ENCODE measurements around the gene DSCAM. TPM values are rescaled to one million over a fixed set of nuclear protein-coding genes. Genes with fewer than 3 reads are reported as not detected.

DSCAM gene
- total and polyA plus RNA-seq, 2 experiments from 2014 or later, result not detected

DNA sequence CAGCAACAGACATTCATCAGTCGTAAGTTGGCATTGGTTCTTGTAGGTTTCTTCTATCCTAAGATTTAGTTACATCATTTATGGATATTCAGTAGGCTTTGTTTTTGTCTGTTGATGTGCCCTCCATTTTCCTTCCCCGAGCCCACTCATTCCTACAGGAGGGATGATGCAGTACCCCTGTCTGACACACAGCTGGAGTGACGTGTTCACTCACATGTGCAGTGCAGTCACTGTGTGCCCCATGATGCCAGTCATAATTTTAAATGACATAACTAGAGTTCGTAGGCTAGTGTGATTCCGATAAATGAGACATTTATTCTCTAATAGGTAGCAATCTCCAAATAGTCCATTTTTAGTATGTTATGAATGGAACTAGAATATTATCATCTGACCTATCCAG is 438.4 kb downstream of the DSCAM start:
- Histone ChIP-seq H3F3A (ENCODE audit: insufficient read depth) (no peaks in the 10 kb centered on the region), H3K9me2 (ENCODE audit: insufficient read depth) (no peaks in the 10 kb centered on the region), H3K9ac (no peak overlapping the region), H3K36me3 (ENCODE audit: low read depth) (no peaks in the 10 kb centered on the region), H2AFZ (no peak overlapping the region), H3K79me2 (ENCODE audit: insufficient read depth) (no peaks in the 10 kb centered on the region), H3K9me3 (ENCODE audit: low read depth) (no peaks in the 10 kb centered on the region), H3K27me3 (replicated peaks; ENCODE audit: insufficient read depth) (no peaks in the 10 kb centered on the region), H4K20me1 (ENCODE audit: insufficient read depth) (no peaks in the 10 kb centered on the region), H3K4me2 (ENCODE audit: unreplicated experiment) (no peak overlapping the region), H3K4me3 (no peak overlapping the region), H3K4me1 (ENCODE audit: insufficient read depth) (no peaks in the 10 kb centered on the region), H3K27ac (no peak overlapping the region)
- no peak for TF ChIP-seq EZH2 (IDR thresholded peaks at IDR 0.05; ENCODE audit: insufficient read depth, poor library complexity, severe bottlenecking)
- no peak for TF ChIP-seq EZH2phosphoT487 (IDR thresholded peaks at IDR 0.05; ENCODE audit: insufficient read depth, low read depth)
- no peak for DNase-seq
- in situ Hi-C loops (cut with MboI), result no loop called here
- WGBS, 2 experiments (ENCODE audit: low coverage in 1 of 2, low lambda C conversion rate in 2 of 2, missing lambda C conversion rate in 2 of 2), result 27 to 35% methylated on average over 5 of the region's 5 CpGs

GRCh38 chr21:40404396-40404800 is 442.6 kb downstream of the DSCAM start:
- no peaks in the 10 kb centered on the region for H3K4me1 ChIP-seq (ENCODE audit: insufficient read depth)
- no peak overlapping the region for H3K4me2 ChIP-seq (ENCODE audit: unreplicated experiment)
- H3F3A ChIP-seq (ENCODE audit: insufficient read depth), result no peaks in the 10 kb centered on the region
- no peaks in the 10 kb centered on the region for H3K9me3 ChIP-seq (ENCODE audit: low read depth)
- 8 to 10% methylated on average over 3 of the region's 3 CpGs for WGBS, 2 experiments (ENCODE audit: low coverage in 1 of 2, low lambda C conversion rate in 2 of 2, missing lambda C conversion rate in 2 of 2)
- in situ Hi-C loops (cut with MboI), result no loop called here
- no peak overlapping the region for H3K27ac ChIP-seq
- no peaks in the 10 kb centered on the region for H3K27me3 ChIP-seq (replicated peaks; ENCODE audit: insufficient read depth)
- H3K9ac ChIP-seq, result no peak overlapping the region
- no peaks in the 10 kb centered on the region for H3K9me2 ChIP-seq (ENCODE audit: insufficient read depth)
- H3K36me3 ChIP-seq (ENCODE audit: low read depth), result no peaks in the 10 kb centered on the region
- H4K20me1 ChIP-seq (ENCODE audit: insufficient read depth), result no peaks in the 10 kb centered on the region
- DNase-seq, result no peak
- TF ChIP-seq EZH2 (IDR thresholded peaks at IDR 0.05; ENCODE audit: insufficient read depth, poor library complexity, severe bottlenecking) (no peak), EZH2phosphoT487 (IDR thresholded peaks at IDR 0.05; ENCODE audit: insufficient read depth, low read depth) (no peak)
- no peak overlapping the region for H2AFZ ChIP-seq
- H3K4me3 ChIP-seq, result no peak overlapping the region
- H3K79me2 ChIP-seq (ENCODE audit: insufficient read depth), result no peaks in the 10 kb centered on the region

GRCh38 chr21:40402884-40403582 is 443.9 kb downstream of the DSCAM start:
- Histone ChIP-seq H3K4me2 (ENCODE audit: unreplicated experiment) (no peak overlapping the region), H3K27me3 (replicated peaks; ENCODE audit: insufficient read depth) (no peaks in the 10 kb centered on the region), H3K9ac (no peak overlapping the region), H3K4me3 (no peak overlapping the region), H4K20me1 (ENCODE audit: insufficient read depth) (no peaks in the 10 kb centered on the region), H3K9me3 (ENCODE audit: low read depth) (no peaks in the 10 kb centered on the region), H3K36me3 (ENCODE audit: low read depth) (no peaks in the 10 kb centered on the region), H3K4me1 (ENCODE audit: insufficient read depth) (no peaks in the 10 kb centered on the region), H3K79me2 (ENCODE audit: insufficient read depth) (no peaks in the 10 kb centered on the region), H3K9me2 (ENCODE audit: insufficient read depth) (no peaks in the 10 kb centered on the region), H3F3A (ENCODE audit: insufficient read depth) (no peaks in the 10 kb centered on the region), H3K27ac (no peak overlapping the region), H2AFZ (no peak overlapping the region)
- 18 to 19% methylated on average over 2 of the region's 2 CpGs for WGBS, 2 experiments (ENCODE audit: low coverage in 1 of 2, low lambda C conversion rate in 2 of 2, missing lambda C conversion rate in 2 of 2)
- in situ Hi-C loops (cut with MboI), result no loop called here
- DNase-seq, result no peak
- TF ChIP-seq EZH2phosphoT487 (IDR thresholded peaks at IDR 0.05; ENCODE audit: insufficient read depth, low read depth) (no peak), EZH2 (IDR thresholded peaks at IDR 0.05; ENCODE audit: insufficient read depth, poor library complexity, severe bottlenecking) (no peak)

DNA sequence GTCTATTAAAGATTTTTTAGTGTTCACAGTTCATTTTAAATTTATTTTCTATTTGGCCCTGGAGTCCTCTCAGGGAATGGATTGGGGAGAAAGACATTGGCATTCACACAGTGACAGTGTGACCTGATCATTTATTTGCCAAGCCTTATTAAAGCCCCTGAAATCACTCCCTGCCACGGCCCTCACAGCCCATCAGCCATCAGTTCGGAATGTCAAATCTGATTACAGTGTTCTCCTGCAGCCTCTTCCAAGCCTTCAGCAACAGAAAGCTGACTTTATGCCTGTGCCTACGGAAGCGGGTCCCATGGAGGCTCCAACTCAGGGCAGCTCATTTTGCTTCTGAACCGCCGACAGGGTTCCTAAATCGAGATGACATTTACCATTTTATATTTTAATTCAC is 451.2 kb downstream of the DSCAM start:
- in situ Hi-C loops (cut with MboI), result no loop called here
- WGBS, 2 experiments (ENCODE audit: low coverage in 1 of 2, low lambda C conversion rate in 2 of 2, missing lambda C conversion rate in 2 of 2), result 33 to 38% methylated on average over 7 of the region's 7 CpGs

More for the DNA sequence above, 451.2 kb downstream of the DSCAM start:
- Histone ChIP-seq H3K4me1 (ENCODE audit: insufficient read depth) (no peaks in the 10 kb centered on the region), H3K4me2 (ENCODE audit: unreplicated experiment) (no peak overlapping the region), H3K27me3 (replicated peaks; ENCODE audit: insufficient read depth) (no peaks in the 10 kb centered on the region), H3K36me3 (ENCODE audit: low read depth) (no peaks in the 10 kb centered on the region), H3K9me2 (ENCODE audit: insufficient read depth) (no peaks in the 10 kb centered on the region), H3F3A (ENCODE audit: insufficient read depth) (no peaks in the 10 kb centered on the region), H3K27ac (no peak overlapping the region), H3K4me3 (no peak overlapping the region), H3K9me3 (ENCODE audit: low read depth) (no peaks in the 10 kb centered on the region), H3K79me2 (ENCODE audit: insufficient read depth) (no peaks in the 10 kb centered on the region), H4K20me1 (ENCODE audit: insufficient read depth) (no peaks in the 10 kb centered on the region), H2AFZ (no peak overlapping the region), H3K9ac (no peak overlapping the region)
- DNase-seq, result no peak
- TF ChIP-seq EZH2 (IDR thresholded peaks at IDR 0.05; ENCODE audit: insufficient read depth, poor library complexity, severe bottlenecking) (no peak), EZH2phosphoT487 (IDR thresholded peaks at IDR 0.05; ENCODE audit: insufficient read depth, low read depth) (no peak)
